Subcutaneous adipose tissue (tissue), 4 donors: ENCODE data around the gene ZNF628. TPM values are rescaled to one million over a fixed set of nuclear protein-coding genes. Genes with fewer than 3 reads are reported as not detected.

Experiments
- CTCF ChIP-seq: fragments of 450-650 bp; IDR thresholded peaks from one replicate; pipeline ENCODE4 v1.5.1; 2016; ENCODE audit warnings: low read depth, mild to moderate bottlenecking, control low read depth, antibody characterized with exemption, moderate library complexity
- total RNA-seq, 4 donors: library from RNA; depleted of rRNA; stranded (reverse); fragments of >200 nt; gene quantifications; one replicate each; pipeline ENCODE4 v1.1.0, GENCODE V29; 2016

ZNF628 gene
- 1 to 10 TPM in 3 of 4 donors, under 1 TPM in 1; 0.88 to 2.6 (median 2.3) TPM for total RNA-seq

- TF ChIP-seq CTCF: no peak
Observed at GRCh38 chr19:55476100-55476775, at the start of gene ZNF628. TSS of gene ZNF628 (plus strand) at chr19:55476617. CDS start at chr19:55479911, 3,294 bp downstream.

- TF ChIP-seq CTCF: no peak
Observed at GRCh38 chr19:55431183-55431582, 45.2 kb upstream of the ZNF628 start.

- no peak for TF ChIP-seq CTCF
Observed at GRCh38 chr19:55432241-55432959, 44.0 kb upstream of the ZNF628 start.

- TF ChIP-seq CTCF: no peak
Observed at GRCh38 chr19:55433292-55433691, 43.1 kb upstream of the ZNF628 start.

GRCh38 chr19:55434356-55434919, 42.0 kb upstream of the ZNF628 start:
- no peak for TF ChIP-seq CTCF

GRCh38 chr19:55435020-55435419, 41.4 kb upstream of the ZNF628 start:
- TF ChIP-seq CTCF: no peak

GRCh38 chr19:55436847-55437246, 39.6 kb upstream of the ZNF628 start:
- no peak for TF ChIP-seq CTCF
